Neuronal stem cell (in vitro differentiated cells): Measurements from ENCODE around the gene CCDC57.

Experiments
- DNase-seq: peaks from one replicate; pipeline ENCODE4 v3.0.0-alpha.2; 2013; ENCODE audit warnings: low spot score
- H2AFZ ChIP-seq: one replicate; pipeline ENCODE4 v1.6.1; 2013; ENCODE audit warnings: mild to moderate bottlenecking, low read length, inconsistent platforms
- H2AK5ac ChIP-seq: 2 replicates; pipeline ENCODE4 v1.6.1; 2013; ENCODE audit warnings: low read depth, mild to moderate bottlenecking, inconsistent platforms, low read length, moderate library complexity, mixed read lengths
- H2BK120ac ChIP-seq: 2 replicates; pipeline ENCODE4 v1.6.1; 2013; ENCODE audit warnings: low read depth, mild to moderate bottlenecking, inconsistent platforms, low read length, moderate library complexity, mixed read lengths
- H2BK12ac ChIP-seq: one replicate; pipeline ENCODE4 v1.6.1; 2013; ENCODE audit warnings: low read length, inconsistent platforms
- H2BK15ac ChIP-seq: 2 replicates; pipeline ENCODE4 v1.6.1; 2013; ENCODE audit warnings: mild to moderate bottlenecking, low read length, inconsistent platforms, mixed read lengths
- H2BK5ac ChIP-seq: one replicate; pipeline ENCODE4 v1.6.1; 2013; ENCODE audit warnings: inconsistent platforms, mild to moderate bottlenecking, low read length, moderate library complexity
- H3K14ac ChIP-seq: one replicate; pipeline ENCODE4 v1.6.1; 2013; ENCODE audit warnings: low read length, inconsistent platforms
- H3K18ac ChIP-seq: 2 replicates; pipeline ENCODE4 v1.6.1; 2013; ENCODE audit warnings: low read length, inconsistent platforms
- H3K23ac ChIP-seq: 2 replicates; pipeline ENCODE4 v1.6.1; 2013; ENCODE audit warnings: low read depth, mild to moderate bottlenecking, mixed read lengths, low read length, inconsistent platforms; ENCODE audit not compliant: poor library complexity
- H3K27ac ChIP-seq: replicated peaks from 3 replicates; pipeline ENCODE4 v1.5.1; 2013; ENCODE audit warnings: low read length, inconsistent platforms
- H3K27me3 ChIP-seq, 3 experiments: 2 replicates each; pipeline ENCODE4 v1.6.1; 2013; ENCODE audit warnings: low read length in 3 of 3, mild to moderate bottlenecking in 2 of 3, inconsistent platforms in 1 of 3, low read depth in 1 of 3, mixed read lengths in 1 of 3, moderate library complexity in 1 of 3; ENCODE audit not compliant: control insufficient read depth in 3 of 3, insufficient read depth in 3 of 3
- H3K36me3 ChIP-seq, 2 donors: replicated peaks in 1 of 2; 2 replicates each; pipeline ENCODE4 v1.6.1; 2013; ENCODE audit warnings: low read length in 2 of 2; ENCODE audit not compliant: control insufficient read depth in 2 of 2, insufficient read depth in 2 of 2
- H3K4ac ChIP-seq: 2 replicates; pipeline ENCODE4 v1.6.1; 2013; ENCODE audit warnings: inconsistent platforms, mild to moderate bottlenecking, low read length, moderate library complexity
- H3K4me1 ChIP-seq, 2 donors: 1 replicate in 1 of 2; 2 replicates in 1 of 2; pipeline ENCODE4 v1.6.1; 2013; ENCODE audit warnings: low read length in 2 of 2, low read depth in 1 of 2; ENCODE audit not compliant: control insufficient read depth in 2 of 2, insufficient read depth in 1 of 2
- H3K4me2 ChIP-seq: one replicate; pipeline ENCODE4 v1.6.1; 2013; ENCODE audit warnings: mild to moderate bottlenecking, low read length, inconsistent platforms; ENCODE audit not compliant: insufficient read depth, poor library complexity, severe bottlenecking
- H3K4me3 ChIP-seq, 2 donors: 2 replicates each; pipeline ENCODE4 v1.5.1; 2013; ENCODE audit warnings: low read length in 2 of 2, mild to moderate bottlenecking in 2 of 2, inconsistent platforms in 1 of 2, moderate library complexity in 1 of 2
- H3K79me1 ChIP-seq: one replicate; pipeline ENCODE4 v1.6.1; 2013; ENCODE audit warnings: low read depth, mild to moderate bottlenecking, inconsistent platforms, low read length, moderate library complexity
- H3K9ac ChIP-seq: one replicate; pipeline ENCODE4 v1.6.1; 2013; ENCODE audit warnings: mild to moderate bottlenecking, low read depth, low read length, inconsistent platforms; ENCODE audit not compliant: poor library complexity
- H3K9me3 ChIP-seq, 2 donors: replicated peaks in 1 of 2; 2 replicates each; pipeline versions ENCODE3 to v1.6.1; 2013; ENCODE audit warnings: low read length in 2 of 2, mild to moderate bottlenecking in 2 of 2, inconsistent platforms in 1 of 2, low read depth in 1 of 2, mixed read lengths in 1 of 2, moderate library complexity in 1 of 2; ENCODE audit not compliant: control insufficient read depth in 2 of 2, insufficient read depth in 1 of 2
- H4K8ac ChIP-seq: one replicate; pipeline ENCODE4 v1.6.1; 2013; ENCODE audit warnings: low read depth, mild to moderate bottlenecking, inconsistent platforms, low read length, moderate library complexity
- H4K91ac ChIP-seq: one replicate; pipeline ENCODE4 v1.6.1; 2013; ENCODE audit warnings: low read length, low read depth, mild to moderate bottlenecking, inconsistent platforms; ENCODE audit not compliant: poor library complexity
- WGBS, 2 donors: extraction: QIAGEN DNeasy Blood & Tissue Kit; methylation state at CpG; one replicate each; pipeline ENCODE4 v1.1.7; 2013; ENCODE audit warnings: missing lambda C conversion rate in 2 of 2, mixed read lengths in 1 of 2; ENCODE audit not compliant: insufficient read length in 2 of 2, insufficient replicate concordance in 1 of 2; ENCODE audit errors: extremely low coverage in 2 of 2; 5-methylcytosine and 5-hydroxymethylcytosine counted together

The CCDC57 gene

GRCh38 chr17:82217530-82218204 lies 5.0 kb upstream of the CCDC57 start:
- H3K36me3 ChIP-seq: no peaks in the 10 kb centered on the region
- H3K14ac ChIP-seq: peak overlapping the region; percentile 56
- H3K4me1 ChIP-seq: peaks cover 1 to 14% of the 10 kb centered on the region in 2 donors
- peak overlapping the region; percentile 75 for H2BK15ac ChIP-seq
- H3K23ac ChIP-seq: peak overlapping the region; percentile 55
- no peaks in the 10 kb centered on the region for H3K79me1 ChIP-seq
- no peaks in the 10 kb centered on the region for H3K27me3 ChIP-seq
- H3K4me3 ChIP-seq: no peak overlapping the region
- H3K4ac ChIP-seq: no peak overlapping the region
- H4K91ac ChIP-seq: no peak overlapping the region
- WGBS, 2 donors: no CpG with 5 or more reads among the region's 21 CpGs
- no peak overlapping the region for H4K8ac ChIP-seq
- H2BK120ac ChIP-seq: no peak overlapping the region
- DNase-seq: no peak
- H2AFZ ChIP-seq: peak overlapping the region; percentile 68
- peak overlapping the region; percentile 22 for H2BK12ac ChIP-seq
- peak overlapping the region; percentile 90 for H2AK5ac ChIP-seq
- no peak overlapping the region for H3K27ac ChIP-seq
- H3K9me3 ChIP-seq: no peaks in the 10 kb centered on the region
- H2BK5ac ChIP-seq: no peak overlapping the region
- no peak overlapping the region for H3K4me2 ChIP-seq
- H3K9ac ChIP-seq: peak overlapping the region; percentile 21
- peak overlapping the region; percentile 3 for H3K18ac ChIP-seq

DNA sequence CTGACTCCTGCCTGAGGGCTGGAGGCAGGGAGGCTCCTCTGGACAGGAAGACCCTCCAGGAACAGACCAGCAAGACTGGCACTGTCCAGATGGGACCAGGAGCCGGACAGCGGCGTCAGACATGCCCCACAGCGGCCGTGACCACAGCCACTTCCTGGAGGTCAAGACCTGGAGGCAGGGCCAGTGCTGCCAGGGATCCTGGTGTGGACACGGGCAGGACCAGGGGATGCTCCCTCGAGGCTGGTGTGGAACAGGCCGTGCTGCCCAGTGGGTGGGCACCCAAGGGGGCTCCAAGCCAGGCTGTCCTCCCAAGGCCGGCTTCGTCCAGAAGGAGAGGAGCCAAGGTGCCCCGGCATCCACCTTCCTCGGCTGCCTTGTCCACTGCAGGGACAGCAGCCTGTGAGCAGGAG lies 4.5 kb upstream of the CCDC57 start:
- WGBS, 2 donors: no CpG with 5 or more reads among the region's 12 CpGs
- H2BK5ac ChIP-seq: peak overlapping the region; percentile 75
- H3K27me3 ChIP-seq: no peaks in the 10 kb centered on the region
- peak overlapping the region; percentile 25 for H3K23ac ChIP-seq
- peak overlapping the region; percentile 75 for H2BK15ac ChIP-seq
- no peak overlapping the region for H3K4me3 ChIP-seq
- no peaks in the 10 kb centered on the region for H3K36me3 ChIP-seq
- no peak overlapping the region for H3K4ac ChIP-seq
- H2AFZ ChIP-seq: peak overlapping the region; percentile 68
- H3K4me2 ChIP-seq: no peak overlapping the region
- H3K27ac ChIP-seq: no peak overlapping the region
- H3K79me1 ChIP-seq: no peaks in the 10 kb centered on the region
- H4K91ac ChIP-seq: no peak overlapping the region
- peak overlapping the region; percentile 56 for H3K14ac ChIP-seq
- H4K8ac ChIP-seq: no peak overlapping the region
- H2AK5ac ChIP-seq: peak overlapping the region; percentile 90
- no peak overlapping the region for H2BK120ac ChIP-seq
- H3K9me3 ChIP-seq: no peaks in the 10 kb centered on the region
- DNase-seq: no peak
- H3K4me1 ChIP-seq: peaks cover 1 to 14% of the 10 kb centered on the region in 2 donors
- H3K9ac ChIP-seq: peak overlapping the region; percentile 21
- no peak overlapping the region for H3K18ac ChIP-seq
- peak overlapping the region; percentile 22 for H2BK12ac ChIP-seq

GRCh38 chr17:82216301-82217119 lies 3.9 kb upstream of the CCDC57 start:
- peak overlapping the region; percentile 90 for H3K14ac ChIP-seq
- no peaks in the 10 kb centered on the region for H3K27me3 ChIP-seq
- H3K27ac ChIP-seq: no peak overlapping the region
- H2AFZ ChIP-seq: peak overlapping the region; percentile 68
- no peak overlapping the region for H3K9ac ChIP-seq
- no peak for DNase-seq
- no peak overlapping the region for H4K8ac ChIP-seq
- peak overlapping the region; percentile 73 for H3K23ac ChIP-seq
- H2BK12ac ChIP-seq: peak overlapping the region; percentile 1
- H3K18ac ChIP-seq: peak overlapping the region; percentile 3
- H3K36me3 ChIP-seq: no peaks in the 10 kb centered on the region
- H2BK5ac ChIP-seq: peak overlapping the region; percentile 75
- WGBS, 2 donors: no CpG with 5 or more reads among the region's 17 CpGs
- H2AK5ac ChIP-seq: peak overlapping the region; percentile 90
- no peak overlapping the region for H2BK120ac ChIP-seq
- H3K4ac ChIP-seq: no peak overlapping the region
- H3K4me1 ChIP-seq: peaks cover 5 to 16% of the 10 kb centered on the region in 2 donors
- no peaks in the 10 kb centered on the region for H3K79me1 ChIP-seq
- H4K91ac ChIP-seq: no peak overlapping the region
- H3K4me3 ChIP-seq: no peak overlapping the region
- H3K9me3 ChIP-seq: no peaks in the 10 kb centered on the region
- H3K4me2 ChIP-seq: no peak overlapping the region
- peak overlapping the region; percentile 75 for H2BK15ac ChIP-seq

- Histone ChIP-seq H3K27me3 (no peaks in the 10 kb centered on the region), H3K36me3 (no peaks in the 10 kb centered on the region), H4K8ac (no peak overlapping the region), H2BK5ac (no peak overlapping the region), H3K27ac (no peak overlapping the region), H3K4me2 (no peak overlapping the region), H2AFZ (no peak overlapping the region), H2BK120ac (no peak overlapping the region), H3K9ac (no peak overlapping the region), H3K18ac (peak overlapping the region; percentile 48), H3K9me3 (no peaks in the 10 kb centered on the region), H3K4me3 (no peak overlapping the region), H4K91ac (no peak overlapping the region), H2AK5ac (peak overlapping the region; percentile 90), H2BK15ac (peak overlapping the region; percentile 30), H2BK12ac (peak overlapping the region; percentile 1), H3K4ac (no peak overlapping the region), H3K14ac (peak overlapping the region; percentile 90), H3K23ac (peak overlapping the region; percentile 73), H3K79me1 (no peaks in the 10 kb centered on the region), H3K4me1 (peaks cover 5 to 16% of the 10 kb centered on the region in 2 donors)
- no peak for DNase-seq
- no CpG with 5 or more reads among the region's 12 CpGs for WGBS, 2 donors
Measured at GRCh38 chr17:82215972-82216300, 3.3 kb upstream of the CCDC57 start.
